HG02678 (cell line): ENCODE results near the gene MALAT1.

ENCODE experiments used
- ATAC-seq: cut with Tn5 transposase; IDR thresholded peaks from one replicate; pipeline ENCODE4 v1.9.1; 2021; ENCODE audit warnings: mild to moderate bottlenecking, moderate library complexity; ENCODE audit not compliant: unreplicated experiment

The MALAT1 gene

DNA sequence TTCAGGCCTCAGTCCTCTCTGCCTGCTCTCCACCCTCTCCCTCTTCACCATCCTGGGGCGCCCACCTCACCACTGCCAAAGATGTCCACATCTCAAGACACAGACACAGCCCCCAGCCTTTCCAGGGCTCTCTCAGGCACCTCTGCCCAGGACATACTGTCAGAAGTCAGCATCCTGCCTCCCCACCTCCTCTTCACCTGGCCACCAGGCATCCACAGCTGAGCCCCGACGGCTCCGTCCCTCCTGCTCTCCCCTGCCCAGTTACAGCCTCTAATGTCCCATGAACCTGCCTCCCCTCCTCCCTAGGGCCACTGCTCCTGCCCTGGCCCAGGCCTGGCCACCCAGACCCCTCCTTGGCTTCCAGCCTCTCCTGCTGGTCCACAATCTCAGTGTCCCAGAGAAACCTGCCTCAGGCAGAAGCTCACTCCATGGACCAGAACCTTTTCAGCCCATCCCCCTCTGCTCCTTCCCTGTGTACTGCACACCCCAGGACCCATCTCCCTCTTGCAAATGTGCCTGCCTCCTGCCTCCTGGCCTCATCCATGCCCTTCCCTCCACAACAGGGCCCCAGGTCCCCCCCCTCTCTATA, 56.1 kb downstream of the MALAT1 start:
- ATAC-seq = no peak

DNA sequence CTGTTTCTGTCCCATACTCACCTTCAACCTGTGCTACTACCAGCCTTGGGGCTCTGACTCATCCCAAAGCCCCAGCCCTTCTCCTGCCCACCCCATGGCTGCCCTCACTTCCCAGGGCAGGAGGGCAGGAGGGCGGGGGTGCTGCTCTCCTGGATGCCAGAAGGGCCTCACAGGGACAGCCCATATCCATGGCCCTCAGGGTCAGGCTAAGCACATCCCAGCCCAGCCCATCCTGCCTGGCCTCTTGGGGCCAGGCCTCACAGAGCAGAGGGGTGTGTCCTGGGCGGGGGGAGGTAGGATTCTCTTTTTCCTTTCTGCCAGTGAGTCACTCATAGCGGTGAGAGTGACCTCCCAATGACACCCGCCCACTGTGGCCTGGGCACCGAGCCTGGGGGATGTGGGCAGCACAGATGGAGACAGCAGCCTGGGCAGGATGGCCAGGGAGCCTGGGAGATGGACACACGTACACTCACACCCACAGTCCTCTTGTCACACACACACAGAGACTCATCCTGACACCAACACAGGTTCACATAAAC, 56.9 kb downstream of the MALAT1 start:
- no peak for ATAC-seq
